ENCODE measurements around the gene ZC3H7A. TPM values are rescaled to one million over a fixed set of nuclear protein-coding genes. Genes with fewer than 3 reads are reported as not detected.

Gene ZC3H7A
- total RNA-seq, 1 donor from 2014 or later, result 24.5 TPM

DNA sequence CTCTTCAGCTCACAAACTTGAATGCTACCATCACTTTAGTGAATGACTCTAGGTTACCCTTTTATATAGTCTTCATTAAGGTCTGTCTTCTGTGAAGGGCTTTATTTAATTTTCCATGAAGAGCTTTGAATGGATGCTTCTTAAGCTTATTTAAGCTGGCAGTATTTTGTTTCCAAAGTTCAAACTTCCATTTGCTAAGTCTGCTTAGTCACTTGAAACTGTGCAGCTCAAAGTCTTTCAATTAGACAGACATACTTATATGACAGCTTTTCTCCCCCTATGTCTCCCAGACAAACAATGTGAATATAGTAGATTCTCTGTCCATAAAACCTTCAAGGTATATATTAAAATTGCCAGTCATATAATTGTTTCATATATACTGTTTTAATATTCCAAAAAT, 77.9 kb downstream of the ZC3H7A start:
- DNase-seq, result no peak
- intact Hi-C loops (cut with micrococcal nuclease), result loop anchor here (10.0 kb wide), 2 partner anchors 184 to 314 kb away; no protein-coding TSS in a partner anchor
- no peak for ATAC-seq

DNA sequence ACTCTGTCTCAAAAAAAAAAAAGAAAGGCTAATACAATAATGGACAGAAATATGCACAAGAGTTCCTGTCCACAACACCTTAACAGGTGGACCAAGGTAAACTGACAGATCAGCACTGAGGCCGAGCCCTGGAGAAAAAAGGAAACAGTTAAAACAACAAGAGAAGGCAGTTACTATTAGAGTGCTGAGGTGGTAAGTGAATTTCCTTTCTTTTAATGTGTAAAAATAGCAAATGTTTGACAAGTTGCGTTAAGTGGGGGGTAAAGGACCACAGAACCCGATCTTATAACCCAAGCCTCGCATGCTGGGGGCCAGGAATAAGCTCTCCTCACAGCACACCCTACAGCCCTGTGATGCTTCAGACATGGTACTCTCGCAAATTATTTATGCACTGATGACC, 79.2 kb downstream of the ZC3H7A start:
- intact Hi-C loops (cut with micrococcal nuclease), result loop anchor here (10.0 kb wide), 2 partner anchors 183 to 313 kb away; no protein-coding TSS in a partner anchor
- no peak for DNase-seq
- ATAC-seq, result no peak

DNA sequence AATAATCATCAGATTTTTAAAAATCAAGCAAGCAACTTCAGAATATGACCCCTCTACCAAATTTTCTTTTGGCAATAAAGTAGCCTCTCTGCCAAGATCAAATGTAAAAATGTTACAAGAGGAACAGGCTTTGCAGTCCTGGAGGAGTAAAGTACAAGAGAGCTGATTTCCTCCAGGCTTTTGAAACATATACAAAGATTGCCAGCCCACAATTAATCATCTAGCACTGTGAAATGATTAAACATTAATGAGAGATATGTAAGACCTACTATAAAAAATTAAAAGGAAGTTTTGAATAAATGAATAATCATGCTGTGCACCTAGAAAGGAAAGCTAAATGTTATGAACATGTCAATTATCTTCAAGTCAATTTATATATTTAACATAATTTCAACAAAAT, 80.7 kb downstream of the ZC3H7A start:
- intact Hi-C loops (cut with micrococcal nuclease), result loop anchor here (10.0 kb wide), 2 partner anchors 182 to 312 kb away; no protein-coding TSS in a partner anchor

DNA sequence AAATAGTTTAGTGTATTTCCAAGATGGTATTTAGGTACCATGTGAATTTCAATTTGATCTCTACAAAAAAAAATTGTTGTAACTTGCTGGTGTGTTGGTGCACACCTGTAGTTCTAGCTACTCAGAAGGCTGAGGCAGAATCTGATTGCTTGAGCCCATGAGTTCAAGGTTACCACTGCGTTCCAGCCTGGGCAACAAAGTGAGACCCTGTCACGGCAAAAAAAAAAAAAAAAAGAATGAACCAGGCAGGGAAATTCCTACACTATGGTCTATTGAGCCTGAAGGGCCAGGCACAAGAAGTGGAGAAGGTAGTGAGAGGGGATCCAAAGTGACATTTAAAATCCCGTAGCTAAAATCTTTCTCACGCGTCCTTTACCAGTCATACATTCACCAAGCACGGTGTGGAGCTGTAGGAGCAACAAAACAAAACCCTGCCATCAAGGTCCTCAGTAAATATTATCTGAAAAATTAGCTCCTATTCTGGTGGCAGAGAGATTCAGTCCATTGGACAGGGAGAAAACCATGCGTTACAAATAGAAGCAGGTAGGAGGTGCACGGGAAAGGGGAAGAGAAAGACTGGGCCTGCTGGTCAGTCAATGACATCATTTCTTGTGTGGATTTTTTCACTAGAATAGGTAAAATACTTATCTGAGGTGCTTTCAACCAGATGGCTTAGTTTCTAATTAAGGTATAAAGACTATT, 81.7 kb downstream of the ZC3H7A start:
- no peak for ATAC-seq
- intact Hi-C loops (cut with micrococcal nuclease), result loop anchor here (10.0 kb wide), 2 partner anchors 181 to 311 kb away; no protein-coding TSS in a partner anchor
- no peak for DNase-seq

More for the DNA sequence above, 80.7 kb downstream of the ZC3H7A start:
- ATAC-seq, result no peak
- DNase-seq, result no peak

DNA sequence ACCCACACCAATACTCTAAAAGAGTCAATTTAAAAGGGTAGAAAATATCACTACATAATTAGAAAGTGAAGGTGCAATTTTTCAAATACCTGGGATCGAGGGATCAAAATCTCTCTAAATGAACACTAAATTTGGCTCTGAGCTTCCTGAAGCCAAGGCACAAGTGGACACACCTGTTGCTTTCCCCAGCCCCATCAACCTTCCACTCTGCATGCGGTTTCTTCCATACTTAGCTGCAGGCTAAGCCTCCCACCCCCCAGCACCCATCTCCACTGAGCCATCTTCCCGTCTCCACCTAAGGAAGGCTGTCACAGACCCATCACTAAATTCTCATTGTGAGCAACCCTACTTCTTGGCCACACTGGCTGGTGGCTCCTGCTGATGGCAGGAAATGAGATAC, 84.9 kb downstream of the ZC3H7A start:
- intact Hi-C loops (cut with micrococcal nuclease), result loop anchor here (10.0 kb wide), 2 partner anchors 177 to 307 kb away; no protein-coding TSS in a partner anchor
- no peak for ATAC-seq
- DNase-seq, result no peak

DNA sequence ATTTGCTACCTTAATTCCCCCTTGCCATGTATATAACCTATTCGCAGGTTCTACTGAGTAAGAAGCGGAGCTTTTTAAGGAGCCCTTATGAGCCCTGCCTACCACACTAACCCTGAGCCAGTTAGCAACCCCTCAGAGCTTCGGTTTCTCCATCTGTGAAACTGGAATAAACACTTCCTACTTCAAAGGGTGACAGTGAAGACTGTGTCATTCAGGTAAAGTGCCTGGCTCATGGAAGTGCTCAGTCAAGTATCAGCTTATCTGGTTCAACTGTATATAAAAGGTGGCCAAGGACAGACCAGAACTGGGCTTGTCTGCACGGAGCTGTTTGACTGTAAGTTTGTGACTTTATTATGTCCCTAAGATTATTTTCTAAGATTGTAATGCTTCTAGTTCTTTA, 85.4 kb downstream of the ZC3H7A start:
- DNase-seq (no peak), ATAC-seq (peak; percentile 59)
- intact Hi-C loops (cut with micrococcal nuclease), result loop anchor here (10.0 kb wide), 2 partner anchors 177 to 307 kb away; no protein-coding TSS in a partner anchor

DNA sequence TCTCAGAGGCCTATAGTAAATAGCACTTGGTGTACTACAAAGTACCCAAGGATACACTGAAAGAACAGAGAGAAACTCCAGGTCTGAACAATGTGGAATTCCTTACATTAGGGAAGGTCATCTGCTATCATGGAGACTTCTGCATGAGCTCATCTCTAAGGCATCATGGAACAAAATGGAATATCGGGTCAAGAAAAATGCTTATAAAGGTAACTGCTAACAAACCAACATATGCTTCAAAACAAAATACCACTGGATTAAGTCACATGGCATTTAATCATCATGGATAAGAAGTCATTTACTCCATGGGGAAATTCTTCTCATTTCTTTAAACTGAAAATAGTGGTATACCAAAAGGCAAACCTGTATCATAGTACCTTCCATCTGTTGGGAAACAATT, 88.6 kb downstream of the ZC3H7A start:
- intact Hi-C loops (cut with micrococcal nuclease), result no loop called here
- ATAC-seq (no peak), DNase-seq (no peak)

DNA sequence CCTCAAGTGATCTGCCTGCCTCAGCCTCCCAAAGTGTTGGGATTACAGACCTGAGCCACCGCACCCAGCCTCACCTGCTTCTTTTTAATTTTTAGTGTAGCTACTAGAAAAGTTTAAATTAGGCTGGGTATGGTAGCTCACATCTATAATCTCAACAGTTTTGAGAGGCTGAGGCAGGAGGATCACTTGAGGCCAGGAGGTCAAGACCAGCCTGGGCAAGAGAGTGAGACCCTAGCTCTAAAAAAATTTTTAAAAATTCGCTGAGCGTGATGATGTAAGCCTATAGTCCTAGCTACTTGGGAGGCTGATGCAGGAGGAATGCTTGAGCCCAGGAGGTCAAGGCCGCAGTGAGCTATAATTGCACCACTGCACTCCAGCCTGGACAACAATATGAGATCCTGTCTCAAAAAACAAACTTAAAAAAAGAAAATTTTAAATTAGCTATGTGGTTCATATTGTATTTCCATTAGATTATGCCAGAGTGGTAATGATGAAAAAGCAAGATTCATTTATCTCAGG, 89.3 kb downstream of the ZC3H7A start:
- ATAC-seq (no peak), DNase-seq (no peak)
- intact Hi-C loops (cut with micrococcal nuclease), result no loop called here

DNA sequence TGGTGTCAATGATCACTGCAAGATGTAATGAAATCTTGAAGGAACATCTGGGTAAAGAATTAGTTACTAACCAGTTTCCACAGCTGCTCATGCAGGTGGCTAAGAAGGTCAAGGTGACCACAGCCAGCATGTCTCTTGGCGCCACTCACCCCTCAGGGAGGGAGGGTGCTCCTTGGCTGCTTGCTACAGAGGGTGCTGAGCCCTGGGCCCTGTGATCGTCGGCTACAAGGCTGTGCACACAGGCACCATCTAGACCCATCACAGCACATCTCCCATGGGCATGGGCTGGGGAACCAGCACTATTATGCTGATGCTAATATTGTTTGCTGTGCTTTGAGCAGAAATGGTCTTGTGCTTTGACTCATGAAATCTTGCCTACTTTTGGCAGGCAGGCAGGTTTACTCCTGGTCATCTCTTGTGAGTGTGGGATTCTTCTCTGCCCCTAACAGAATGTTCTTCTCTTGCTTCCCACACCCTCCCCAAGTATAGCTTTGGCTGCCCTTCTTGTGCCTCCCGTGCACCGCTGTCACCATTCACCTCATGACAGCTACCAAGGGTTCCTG, 90.8 kb downstream of the ZC3H7A start:
- DNase-seq (peak; percentile 51), ATAC-seq (peak; percentile 96)
- intact Hi-C loops (cut with micrococcal nuclease), result no loop called here

DNA sequence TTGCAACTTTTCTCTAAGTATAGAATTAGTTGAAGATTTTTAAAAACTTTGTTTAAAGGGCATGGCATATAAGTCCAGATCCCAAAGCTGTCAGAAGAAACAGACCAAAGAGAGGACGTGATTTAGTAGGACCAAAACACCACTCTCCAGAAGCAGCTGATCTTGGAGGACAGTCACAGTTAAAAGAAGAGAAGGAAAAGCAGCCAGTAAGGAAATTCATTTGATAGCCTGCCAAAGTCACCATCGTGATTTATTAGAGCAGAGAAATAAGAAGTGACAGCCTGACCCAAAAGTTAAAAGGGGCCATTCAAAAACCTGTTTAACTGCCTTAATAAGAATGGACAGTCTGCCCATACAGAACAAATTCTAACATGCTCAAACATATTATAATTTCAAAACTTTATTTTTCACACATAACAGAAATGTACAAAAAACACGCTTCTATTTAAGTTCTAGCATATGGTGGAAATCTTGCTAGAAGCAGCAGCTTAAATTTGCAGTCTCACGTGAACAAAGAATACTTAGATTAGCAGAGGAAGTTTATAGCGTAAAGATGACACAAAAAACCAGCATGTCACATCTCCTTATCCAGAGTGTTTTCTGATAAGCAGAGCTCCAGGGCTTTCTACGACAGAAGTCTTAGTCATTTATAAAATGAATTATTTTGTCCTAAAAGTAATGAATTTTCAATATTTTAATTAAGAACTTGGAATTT, 91.6 kb downstream of the ZC3H7A start:
- DNase-seq (no peak), ATAC-seq (no peak)
- intact Hi-C loops (cut with micrococcal nuclease), result no loop called here

Other genes starting within 250 kb of the ZC3H7A start
- gene LITAF, start 210.3 kb downstream of the ZC3H7A start, total RNA-seq, result 70.8 TPM
- gene SNN, start 128.8 kb downstream of the ZC3H7A start, total RNA-seq, result 22.4 TPM
- gene TXNDC11, start 54.4 kb downstream of the ZC3H7A start, total RNA-seq, result 20.8 TPM
- gene RSL1D1, start 54.3 kb upstream of the ZC3H7A start, total RNA-seq, result 119 TPM
- gene GSPT1, start 118.7 kb upstream of the ZC3H7A start, total RNA-seq, result 92.5 TPM
- 2.5 TPM for gene NPIPB2, start 144.8 kb upstream of the ZC3H7A start, total RNA-seq
- gene TNFRSF17, start 168.0 kb upstream of the ZC3H7A start, total RNA-seq, result not detected
- gene SNX29, start 179.5 kb upstream of the ZC3H7A start, total RNA-seq, result 9.7 TPM

Measured in left ventricle myocardium superior (tissue), 1 donor.